GM18873 (cell line): Measurements from ENCODE around the gene C5orf24.
"Not testable (repeated sequence)": the region's sequence is repeated elsewhere in the genome, so short reads cannot be mapped to it uniquely, and the experiment has no call there.

Source experiments
- ATAC-seq: cut with Tn5 transposase; IDR thresholded peaks from one replicate; pipeline ENCODE4 v1.9.1; 2021; ENCODE audit warnings: mild to moderate bottlenecking, moderate library complexity, moderate number of reproducible peaks; ENCODE audit not compliant: unreplicated experiment, low FRiP score

Gene C5orf24

GRCh38 chr5:134851307-134851923 is 5.6 kb downstream of the C5orf24 start:
- no peak for ATAC-seq

GRCh38 chr5:134856465-134856864 is 10.7 kb downstream of the C5orf24 start:
- ATAC-seq, result not testable (repeated sequence)

DNA sequence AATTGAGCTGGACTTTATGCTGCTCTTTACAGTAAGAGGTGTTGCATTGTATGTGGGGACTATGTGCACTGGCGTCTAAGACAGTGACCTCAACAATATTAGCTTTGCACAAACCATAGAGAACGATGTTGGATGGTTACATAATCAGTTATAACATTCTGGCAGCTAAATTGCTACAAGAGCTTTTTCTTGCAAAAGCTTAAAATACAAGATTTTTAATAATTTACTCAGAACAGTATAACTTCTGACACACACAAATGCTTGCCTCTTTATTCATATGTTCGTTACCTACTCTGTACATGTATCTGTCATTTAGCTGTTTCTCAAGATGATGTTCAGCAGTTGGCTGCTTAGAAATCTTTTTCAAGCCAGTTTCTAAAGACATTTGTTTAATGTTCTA is 11.6 kb downstream of the C5orf24 start:
- no peak for ATAC-seq

DNA sequence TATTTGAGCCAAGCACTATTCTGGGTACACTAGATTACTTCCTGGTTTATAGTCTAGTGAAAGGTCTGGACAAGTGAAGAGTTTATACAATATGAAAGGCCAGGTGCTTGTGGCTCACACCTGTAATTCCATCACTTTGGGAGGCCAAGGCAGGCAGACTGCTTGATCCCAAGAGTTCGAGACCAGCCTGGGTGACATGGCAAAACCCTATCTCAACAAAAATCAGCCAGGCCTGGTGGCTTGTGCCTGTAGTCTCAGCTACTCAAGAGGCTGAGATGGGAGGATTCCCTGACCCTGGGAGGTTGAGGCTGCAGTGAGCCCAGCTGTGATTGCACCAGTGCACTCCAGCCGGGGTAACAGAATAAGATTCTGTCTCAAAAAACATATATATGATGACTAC is 18.9 kb downstream of the C5orf24 start:
- no peak for ATAC-seq

- no peak for ATAC-seq
Measured at GRCh38 chr5:134873494-134873893, 27.7 kb downstream of the C5orf24 start.

GRCh38 chr5:134873987-134874830 is 28.4 kb downstream of the C5orf24 start, which contains the start of gene TXNDC15:
TSS of gene TXNDC15 (plus strand) at chr5:134874371. CDS start at chr5:134874428, 57 bp downstream.
- ATAC-seq, result peak; percentile 65

- ATAC-seq, result peak; percentile 23
Measured at GRCh38 chr5:134874831-134875655, 29.3 kb downstream of the C5orf24 start.

DNA sequence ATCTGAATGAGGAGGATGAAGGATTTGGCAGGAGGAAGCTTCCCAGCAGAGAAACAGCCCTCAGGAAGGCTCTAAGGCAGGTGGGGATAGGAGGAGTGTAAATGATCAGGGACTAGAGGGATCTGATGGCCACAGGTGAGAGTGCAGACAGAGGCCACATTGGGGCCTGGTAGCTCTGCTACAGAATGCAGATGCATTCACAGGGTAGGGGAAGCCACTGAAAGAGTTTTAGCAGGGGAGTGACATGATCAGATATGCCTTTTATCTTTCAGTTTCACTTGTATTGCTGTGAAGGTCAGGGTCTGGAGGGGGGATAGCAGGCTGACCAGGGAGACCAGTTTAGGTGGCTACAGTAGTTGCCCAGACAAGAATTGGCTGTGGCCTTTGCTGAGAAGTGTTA is 31.4 kb downstream of the C5orf24 start:
- ATAC-seq, result no peak

DNA sequence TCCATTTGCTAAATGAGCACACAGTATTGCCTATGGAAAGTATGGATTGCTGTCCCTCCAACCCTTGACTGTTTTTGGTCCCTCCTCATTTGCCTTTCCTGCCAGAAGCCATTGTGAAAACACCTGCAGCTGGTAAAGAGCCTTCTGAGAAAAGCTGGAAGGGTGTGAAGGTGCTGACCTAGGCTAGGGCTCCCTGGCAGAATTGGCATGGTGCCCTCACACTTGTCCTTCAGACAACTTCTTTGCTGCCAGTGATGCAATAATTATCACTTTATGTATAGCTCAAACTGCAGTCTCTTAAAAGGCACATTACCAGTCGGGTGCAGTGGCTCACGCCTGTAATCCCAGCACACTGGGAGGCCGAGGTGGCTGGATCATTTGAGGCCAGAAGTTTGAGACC is 32.6 kb downstream of the C5orf24 start:
- no peak for ATAC-seq

DNA sequence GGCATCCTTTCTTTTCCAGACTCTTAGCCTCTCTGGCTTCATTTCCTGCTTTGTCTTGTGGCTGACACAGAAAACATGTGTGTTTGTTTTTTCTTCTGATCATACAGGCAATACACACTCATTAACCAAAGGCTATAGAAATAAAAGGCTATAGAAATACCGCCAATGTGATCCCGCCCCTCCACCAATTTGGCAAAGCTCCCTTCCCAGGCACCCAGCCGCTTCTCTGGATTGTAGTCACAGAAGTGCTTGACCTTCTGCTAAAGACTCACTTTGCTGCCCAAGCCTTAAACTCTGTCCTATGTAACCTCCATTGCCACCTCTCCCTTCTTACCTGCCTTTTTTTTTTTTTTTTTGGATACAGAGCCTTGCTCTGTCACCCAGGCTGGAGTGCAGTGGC is 33.7 kb downstream of the C5orf24 start:
- ATAC-seq, result no peak

GRCh38 chr5:134880937-134881336 is 35.2 kb downstream of the C5orf24 start:
- ATAC-seq, result not testable (repeated sequence)

DNA sequence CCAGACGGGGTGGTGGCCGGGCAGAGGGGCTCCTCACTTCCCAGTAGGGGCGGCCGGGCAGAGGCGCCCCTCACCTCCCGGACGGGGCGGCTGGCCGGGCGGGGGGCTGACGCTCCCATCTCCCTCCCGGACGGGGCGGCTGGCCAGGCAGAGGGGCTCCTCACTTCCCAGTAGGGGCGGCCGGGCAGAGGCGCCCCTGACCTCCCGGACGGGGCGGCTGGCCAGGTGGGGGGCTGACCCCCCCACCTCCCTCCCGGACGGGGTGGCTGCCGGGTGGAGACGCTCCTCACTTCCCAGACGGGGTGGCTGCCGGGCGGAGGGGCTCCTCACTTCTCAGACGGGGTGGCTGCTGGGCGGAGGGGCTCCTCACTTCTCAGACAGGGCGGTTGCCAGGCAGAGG is 35.9 kb downstream of the C5orf24 start:
- ATAC-seq, result not testable (repeated sequence)

- no peak for ATAC-seq
Measured at GRCh38 chr5:134887593-134888159, 41.9 kb downstream of the C5orf24 start.

DNA sequence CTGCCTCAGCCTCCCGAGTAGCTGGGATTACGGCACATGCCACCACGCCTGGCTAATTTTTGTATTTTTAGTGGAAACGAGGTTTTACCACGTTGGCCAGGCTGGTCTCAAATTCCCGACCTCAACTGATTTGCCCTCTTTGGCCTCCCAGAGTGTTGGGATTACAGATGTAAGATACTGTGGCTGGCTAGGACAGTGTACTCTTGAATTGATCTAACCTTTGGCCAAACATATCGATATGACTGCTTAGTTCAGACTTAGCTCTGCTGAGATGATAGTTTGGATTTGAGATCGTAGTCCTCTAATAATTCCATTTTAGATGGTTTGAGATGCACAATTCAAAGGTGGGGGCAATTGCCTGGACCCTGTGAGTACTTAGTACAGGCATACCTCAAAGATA is 43.6 kb downstream of the C5orf24 start:
- ATAC-seq, result no peak

GRCh38 chr5:134891473-134891872 is 45.7 kb downstream of the C5orf24 start:
- ATAC-seq, result no peak

DNA sequence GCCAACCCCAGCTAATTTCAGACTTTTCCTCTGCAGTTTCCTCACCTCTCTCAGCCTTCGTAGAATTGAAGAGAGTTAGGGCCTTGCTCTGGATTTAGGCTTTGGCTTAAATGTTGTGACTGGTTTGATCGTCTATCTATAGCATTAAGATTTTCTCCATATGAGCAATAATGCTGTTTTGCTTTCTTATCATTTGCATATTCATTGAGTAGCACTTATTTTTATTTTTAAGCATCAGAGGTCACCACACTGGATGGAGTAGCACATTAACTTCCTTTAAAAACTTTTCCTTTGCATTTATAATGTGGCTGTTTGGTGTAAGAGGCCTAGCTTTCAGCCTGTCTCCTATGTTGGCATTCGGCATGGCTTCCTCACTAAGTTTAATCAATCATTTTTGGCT is 46.5 kb downstream of the C5orf24 start:
- ATAC-seq, result no peak

- no peak for ATAC-seq
Measured at GRCh38 chr5:134892926-134893325, 47.2 kb downstream of the C5orf24 start.

- ATAC-seq, result no peak
Measured at GRCh38 chr5:134893748-134894505, 48.2 kb downstream of the C5orf24 start.

DNA sequence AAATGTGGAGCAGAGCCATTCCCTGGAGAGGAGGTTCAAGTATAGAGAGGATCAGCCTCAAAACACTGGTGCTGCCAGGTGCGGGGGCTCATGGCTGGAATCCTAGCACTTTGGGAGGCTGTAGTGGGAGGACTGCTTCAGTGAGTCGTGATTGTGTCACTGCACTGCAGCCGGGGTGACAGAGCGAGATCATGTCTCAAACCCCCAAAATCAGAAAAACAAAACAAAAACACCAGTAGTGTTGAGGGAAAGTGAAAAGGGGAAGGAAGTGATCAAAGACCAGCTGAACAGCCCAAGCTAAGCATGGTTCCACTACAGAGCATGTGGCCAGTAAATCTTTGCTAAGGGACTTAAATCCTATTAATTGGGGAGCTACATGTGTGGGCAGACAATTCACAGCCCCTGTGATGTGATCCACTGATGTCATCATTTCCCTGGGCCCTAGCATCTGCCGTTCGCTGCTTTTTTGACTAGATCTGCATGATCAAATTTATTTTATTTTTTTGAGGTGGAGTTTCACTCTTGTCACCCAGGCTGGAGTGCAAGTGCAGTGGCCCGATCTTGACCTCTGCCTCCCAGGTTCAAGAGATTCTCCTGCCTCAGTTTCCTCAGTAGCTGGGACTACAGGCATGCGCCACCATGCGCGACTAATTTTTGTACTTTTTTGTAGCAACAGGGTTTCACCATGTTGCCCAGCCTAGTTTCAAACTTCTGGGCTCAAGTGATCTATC is 56.5 kb downstream of the C5orf24 start:
- no peak for ATAC-seq
